ENCODE measurements around the gene RUNX2. TPM values are rescaled to one million over a fixed set of nuclear protein-coding genes. Genes with fewer than 3 reads are reported as not detected.

The RUNX2 gene
- total and polyA plus RNA-seq, 4 donors: 0.09 to 1.5 (median 0.75) TPM

DNA sequence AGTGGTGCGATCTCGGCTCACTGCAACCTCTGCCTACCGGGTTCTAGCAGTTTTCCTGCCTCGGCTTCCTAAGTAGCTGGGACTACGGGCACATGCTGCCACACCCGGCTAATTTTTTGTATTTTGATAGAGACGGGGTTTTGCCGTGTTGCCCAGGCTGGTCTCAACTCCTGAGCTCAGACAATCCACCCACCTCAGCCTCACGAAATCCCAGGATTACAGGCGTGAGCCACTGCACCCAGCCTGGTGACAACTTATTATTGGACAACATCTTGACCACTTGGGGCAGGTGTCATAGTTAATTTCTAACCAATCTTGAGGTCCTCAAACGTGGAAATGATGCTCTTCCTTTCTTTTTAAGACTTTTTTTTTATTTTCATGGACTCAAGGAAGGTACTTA lies 383.9 kb downstream of the RUNX2 start:
- TF ChIP-seq, protein P1, sequence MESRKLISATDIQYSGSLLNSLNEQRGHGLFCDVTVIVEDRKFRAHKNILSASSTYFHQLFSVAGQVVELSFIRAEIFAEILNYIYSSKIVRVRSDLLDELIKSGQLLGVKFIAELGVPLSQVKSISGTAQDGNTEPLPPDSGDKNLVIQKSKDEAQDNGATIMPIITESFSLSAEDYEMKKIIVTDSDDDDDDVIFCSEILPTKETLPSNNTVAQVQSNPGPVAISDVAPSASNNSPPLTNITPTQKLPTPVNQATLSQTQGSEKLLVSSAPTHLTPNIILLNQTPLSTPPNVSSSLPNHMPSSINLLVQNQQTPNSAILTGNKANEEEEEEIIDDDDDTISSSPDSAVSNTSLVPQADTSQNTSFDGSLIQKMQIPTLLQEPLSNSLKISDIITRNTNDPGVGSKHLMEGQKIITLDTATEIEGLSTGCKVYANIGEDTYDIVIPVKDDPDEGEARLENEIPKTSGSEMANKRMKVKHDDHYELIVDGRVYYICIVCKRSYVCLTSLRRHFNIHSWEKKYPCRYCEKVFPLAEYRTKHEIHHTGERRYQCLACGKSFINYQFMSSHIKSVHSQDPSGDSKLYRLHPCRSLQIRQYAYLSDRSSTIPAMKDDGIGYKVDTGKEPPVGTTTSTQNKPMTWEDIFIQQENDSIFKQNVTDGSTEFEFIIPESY (IDR thresholded peaks at IDR 0.05): no peak
- TF ChIP-seq JUND (IDR thresholded peaks at IDR 0.05) (no peak), EGR1 (IDR thresholded peaks at IDR 0.05; ENCODE audit: low read depth in 2 of 2) (no peak), NR2F2 (IDR thresholded peaks at IDR 0.05) (no peak), TAF1 (conservative IDR thresholded peaks at IDR 0.05) (no peak), FOXA1 (IDR thresholded peaks at IDR 0.05) (no peak), GABPA (IDR thresholded peaks at IDR 0.05 in 1 of 2, conservative IDR thresholded peaks at IDR 0.05 in 1 of 2) (no peak)
- no peaks in the 10 kb centered on the region for H3K36me3 ChIP-seq (ENCODE audit: control insufficient read depth in 4 of 4, insufficient read depth in 3 of 4, low read depth in 1 of 4, low read length in 3 of 4)
- DNase-seq (ENCODE audit: low spot score): no peak
- peaks cover 0 to 10% (median 0%) of the 10 kb centered on the region in 4 donors for H3K4me1 ChIP-seq (ENCODE audit: control insufficient read depth in 4 of 4, insufficient read depth in 4 of 4, low read length in 3 of 4)
- no peaks in the 10 kb centered on the region for H3K27me3 ChIP-seq (ENCODE audit: control insufficient read depth in 4 of 4, insufficient read depth in 4 of 4, low read length in 3 of 4)
- H3K27ac ChIP-seq (ENCODE audit: low read depth in 1 of 2, low read length in 2 of 2): no peak overlapping the region
- no peaks in the 10 kb centered on the region for H3K9me3 ChIP-seq (ENCODE audit: control insufficient read depth in 4 of 4, low read length in 3 of 4)
- H3K9ac ChIP-seq (ENCODE audit: low read depth in 1 of 2, low read length in 2 of 2): no peak overlapping the region
- 88% methylated on average over 11 of the region's 11 CpGs for WGBS
- H3K4me3 ChIP-seq (ENCODE audit: low read depth in 1 of 3, low read length in 3 of 3): no peak overlapping the region

DNA sequence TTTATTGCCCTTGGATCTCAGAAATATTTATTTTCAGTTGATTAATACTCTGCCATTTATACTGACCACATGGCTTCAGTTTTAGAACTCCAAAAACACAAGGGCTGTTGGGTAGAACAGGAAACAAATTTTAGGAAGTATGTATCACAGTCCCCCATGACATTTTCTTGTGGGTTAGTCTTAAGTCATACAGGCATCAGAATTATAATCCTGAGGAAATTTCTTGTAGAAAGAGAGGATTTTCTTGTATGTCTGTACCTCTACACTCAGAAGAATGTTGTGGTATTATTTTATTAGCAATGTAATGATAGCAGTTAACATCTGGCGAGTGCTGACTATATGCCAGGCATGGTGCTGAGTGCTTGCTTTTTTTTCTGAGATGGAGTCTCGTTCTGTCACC lies 384.7 kb downstream of the RUNX2 start:
- H3K9me3 ChIP-seq (ENCODE audit: control insufficient read depth in 4 of 4, low read length in 3 of 4): no peaks in the 10 kb centered on the region
- no peak overlapping the region for H3K4me3 ChIP-seq (ENCODE audit: low read depth in 1 of 3, low read length in 3 of 3)
- no peaks in the 10 kb centered on the region for H3K27me3 ChIP-seq (ENCODE audit: control insufficient read depth in 4 of 4, insufficient read depth in 4 of 4, low read length in 3 of 4)
- no peaks in the 10 kb centered on the region for H3K36me3 ChIP-seq (ENCODE audit: control insufficient read depth in 4 of 4, insufficient read depth in 3 of 4, low read depth in 1 of 4, low read length in 3 of 4)
- WGBS: 83% methylated on average over 2 of the region's 2 CpGs
- no peak for DNase-seq (ENCODE audit: low spot score)
- H3K27ac ChIP-seq (ENCODE audit: low read depth in 1 of 2, low read length in 2 of 2): no peak overlapping the region
- no peak overlapping the region for H3K9ac ChIP-seq (ENCODE audit: low read depth in 1 of 2, low read length in 2 of 2)
- peaks cover 0 to 10% (median 0%) of the 10 kb centered on the region in 4 donors for H3K4me1 ChIP-seq (ENCODE audit: control insufficient read depth in 4 of 4, insufficient read depth in 4 of 4, low read length in 3 of 4)
- TF ChIP-seq HNF4A (conservative IDR thresholded peaks at IDR 0.05): no peak
- TF ChIP-seq FOXA1 (IDR thresholded peaks at IDR 0.05): no peak
- TF ChIP-seq, protein P1 (IDR thresholded peaks at IDR 0.05): no peak
- TF ChIP-seq HNF4G (IDR thresholded peaks at IDR 0.05): no peak
- TF ChIP-seq SP1 (IDR thresholded peaks at IDR 0.05): no peak
- TF ChIP-seq, protein P2, sequence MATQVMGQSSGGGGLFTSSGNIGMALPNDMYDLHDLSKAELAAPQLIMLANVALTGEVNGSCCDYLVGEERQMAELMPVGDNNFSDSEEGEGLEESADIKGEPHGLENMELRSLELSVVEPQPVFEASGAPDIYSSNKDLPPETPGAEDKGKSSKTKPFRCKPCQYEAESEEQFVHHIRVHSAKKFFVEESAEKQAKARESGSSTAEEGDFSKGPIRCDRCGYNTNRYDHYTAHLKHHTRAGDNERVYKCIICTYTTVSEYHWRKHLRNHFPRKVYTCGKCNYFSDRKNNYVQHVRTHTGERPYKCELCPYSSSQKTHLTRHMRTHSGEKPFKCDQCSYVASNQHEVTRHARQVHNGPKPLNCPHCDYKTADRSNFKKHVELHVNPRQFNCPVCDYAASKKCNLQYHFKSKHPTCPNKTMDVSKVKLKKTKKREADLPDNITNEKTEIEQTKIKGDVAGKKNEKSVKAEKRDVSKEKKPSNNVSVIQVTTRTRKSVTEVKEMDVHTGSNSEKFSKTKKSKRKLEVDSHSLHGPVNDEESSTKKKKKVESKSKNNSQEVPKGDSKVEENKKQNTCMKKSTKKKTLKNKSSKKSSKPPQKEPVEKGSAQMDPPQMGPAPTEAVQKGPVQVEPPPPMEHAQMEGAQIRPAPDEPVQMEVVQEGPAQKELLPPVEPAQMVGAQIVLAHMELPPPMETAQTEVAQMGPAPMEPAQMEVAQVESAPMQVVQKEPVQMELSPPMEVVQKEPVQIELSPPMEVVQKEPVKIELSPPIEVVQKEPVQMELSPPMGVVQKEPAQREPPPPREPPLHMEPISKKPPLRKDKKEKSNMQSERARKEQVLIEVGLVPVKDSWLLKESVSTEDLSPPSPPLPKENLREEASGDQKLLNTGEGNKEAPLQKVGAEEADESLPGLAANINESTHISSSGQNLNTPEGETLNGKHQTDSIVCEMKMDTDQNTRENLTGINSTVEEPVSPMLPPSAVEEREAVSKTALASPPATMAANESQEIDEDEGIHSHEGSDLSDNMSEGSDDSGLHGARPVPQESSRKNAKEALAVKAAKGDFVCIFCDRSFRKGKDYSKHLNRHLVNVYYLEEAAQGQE (IDR thresholded peaks at IDR 0.05): no peak
- TF ChIP-seq RXRA (IDR thresholded peaks at IDR 0.05): no peak
- no peak for TF ChIP-seq MAX (IDR thresholded peaks at IDR 0.05)
- TF ChIP-seq EGR1 (IDR thresholded peaks at IDR 0.05; ENCODE audit: low read depth in 2 of 2): no peak
- TF ChIP-seq FOXA2 (IDR thresholded peaks at IDR 0.05): no peak
- no peak for TF ChIP-seq CTCF (IDR thresholded peaks at IDR 0.05; ENCODE audit: low read depth, low read length, missing input control)
- no peak for TF ChIP-seq ATF3 (IDR thresholded peaks at IDR 0.05)
- TF ChIP-seq JUND (IDR thresholded peaks at IDR 0.05): no peak
- TF ChIP-seq RAD21 (IDR thresholded peaks at IDR 0.05): no peak
- no peak for TF ChIP-seq YY1 (IDR thresholded peaks at IDR 0.05)
- no peak for TF ChIP-seq TAF1 (conservative IDR thresholded peaks at IDR 0.05)
- no peak for TF ChIP-seq NR2F2 (IDR thresholded peaks at IDR 0.05)

Measured in liver (tissue), 9 donors.